Dedifferentiated amniotic fluid mesenchymal stem cell (primary cell): ENCODE results near the gene CLPX.
"Not testable (repeated sequence)": the region's sequence is repeated elsewhere in the genome, so short reads cannot be mapped to it uniquely, and the experiment has no call there.

Experiments
- DNase-seq: peaks from one replicate; pipeline ENCODE4 v3.0.0-alpha.2; 2016; ENCODE audit errors: extremely low spot score

The CLPX gene

DNA sequence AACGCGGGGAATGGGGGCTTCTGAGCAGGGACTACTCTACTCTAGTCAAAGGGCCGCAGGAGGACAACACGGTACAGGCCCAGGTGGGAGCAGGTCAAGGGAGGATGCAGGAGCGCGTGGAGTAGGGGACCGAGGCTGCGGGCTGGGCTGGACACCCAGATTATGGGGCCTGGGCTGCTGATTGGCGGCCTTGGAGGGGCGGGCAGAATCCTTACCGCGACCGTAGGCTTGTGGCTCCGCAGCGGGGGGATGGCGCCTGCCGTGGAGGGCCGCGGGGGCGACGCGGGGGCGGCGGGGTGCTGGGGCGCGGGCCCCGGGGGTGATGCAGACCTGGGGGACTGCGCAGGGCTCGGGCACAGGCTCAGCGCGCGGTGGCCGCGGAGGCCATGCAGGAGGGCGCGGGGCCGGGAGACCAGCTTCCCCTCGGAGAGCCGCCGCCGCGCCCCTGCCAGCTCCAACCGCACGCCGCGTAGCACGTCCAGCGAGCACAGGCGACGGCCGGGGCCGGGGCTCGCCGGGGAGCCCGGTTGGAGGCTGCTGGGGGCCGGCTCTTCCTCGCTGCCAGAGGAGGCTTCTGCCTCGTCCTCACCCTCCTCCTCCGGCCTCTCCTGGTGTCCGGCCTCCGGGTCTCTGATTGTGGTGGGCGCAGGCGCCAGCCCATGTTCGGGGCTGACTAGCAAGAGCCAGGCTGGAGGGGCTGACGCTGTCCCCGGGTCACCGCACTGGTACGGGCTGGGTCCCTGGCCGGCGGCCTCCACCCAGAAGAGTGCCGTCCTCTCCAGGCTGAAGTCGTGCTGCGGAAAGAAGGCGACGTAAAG is 83.0 kb downstream of the CLPX start:
- DNase-seq: no peak

DNA sequence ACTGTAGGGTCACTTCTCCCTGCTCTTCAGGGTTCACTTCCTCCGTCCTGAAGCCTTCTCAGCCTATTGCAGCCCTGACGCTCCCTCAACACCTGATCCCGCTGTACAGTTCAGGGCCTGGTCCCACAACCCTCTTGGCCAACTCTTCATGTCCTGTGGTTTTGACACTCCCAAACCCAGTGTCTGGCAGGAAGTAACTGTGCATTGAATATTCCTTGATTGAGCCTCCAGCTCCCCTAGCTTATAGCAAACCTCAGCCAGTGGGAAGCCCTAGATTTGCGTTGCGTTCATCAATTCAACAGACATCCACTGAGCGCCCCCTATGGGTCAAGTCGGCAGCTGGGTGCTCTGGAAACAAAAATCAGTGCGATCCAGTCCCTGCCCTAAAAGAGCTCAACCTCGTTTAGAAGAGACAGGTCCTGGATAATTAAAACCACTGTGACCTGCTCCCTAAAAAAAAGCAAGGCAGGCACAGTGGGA is 83.7 kb downstream of the CLPX start:
- DNase-seq: no peak

DNA sequence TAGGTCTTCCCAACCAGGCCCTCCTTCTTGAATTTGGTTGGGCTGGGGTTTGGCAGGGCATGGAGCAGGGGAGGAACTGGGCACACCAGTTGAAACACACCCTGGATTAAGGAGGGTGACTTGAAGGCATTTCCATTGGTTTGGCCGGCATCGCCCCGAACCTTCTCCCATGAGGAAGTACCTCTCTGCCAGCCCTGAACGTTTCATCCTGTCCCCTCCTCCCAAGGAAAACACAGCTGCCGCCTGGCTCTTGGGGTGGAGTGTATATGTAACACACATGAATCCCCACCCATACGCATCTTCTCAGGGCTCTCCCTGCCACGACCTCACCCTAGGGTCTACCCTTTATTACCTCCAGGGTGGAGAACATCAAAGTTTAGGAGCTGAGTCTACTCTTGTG is 84.7 kb downstream of the CLPX start:
- DNase-seq: no peak

DNA sequence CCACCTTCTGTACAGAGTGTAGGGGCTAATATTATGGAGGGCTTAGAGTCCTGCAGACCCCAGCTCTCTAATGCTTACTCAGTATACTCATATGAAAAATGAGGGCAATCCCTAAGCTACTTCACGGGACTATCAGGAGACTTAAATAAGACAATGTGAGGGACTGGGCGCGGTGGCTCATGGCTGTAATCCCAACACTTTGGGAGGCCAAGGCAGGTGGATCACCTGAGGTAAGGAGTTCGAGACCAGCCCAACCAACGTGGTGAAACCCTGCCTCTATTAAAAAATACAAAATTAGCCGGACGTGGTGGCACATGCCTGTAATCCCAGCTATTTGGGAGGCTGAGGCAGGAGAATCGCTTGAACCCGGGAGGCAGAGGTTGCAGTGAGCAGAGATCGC is 85.3 kb downstream of the CLPX start:
- not testable (repeated sequence) for DNase-seq

DNA sequence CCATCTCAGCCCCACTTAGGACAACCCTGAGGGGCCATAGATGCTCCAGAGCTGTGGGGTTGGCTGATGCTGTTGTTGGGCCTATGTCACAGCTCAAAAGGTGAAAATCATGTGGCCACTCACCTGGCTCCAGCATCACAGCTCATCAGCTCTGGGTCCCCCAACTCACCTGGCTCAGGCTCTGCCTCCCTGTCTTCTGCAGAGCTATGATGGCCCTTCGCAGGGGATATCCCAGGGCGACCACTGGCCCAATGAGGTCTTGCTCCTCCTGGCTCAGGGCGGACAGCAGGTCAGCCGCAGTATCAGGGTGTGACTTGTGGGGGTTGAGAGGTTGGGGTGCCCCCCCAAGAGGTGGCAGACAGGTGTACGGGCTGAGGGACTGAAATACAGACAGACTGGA is 85.8 kb downstream of the CLPX start:
- DNase-seq: no peak
